DOHH2 (cell line): ENCODE results near the gene KRTAP12-3.

Experiments used
- H3F3A ChIP-seq: fragments of 200-600 bp; sonication (generic), shearing (Covaris generic); 2 replicates; pipeline ENCODE4 v1.6.0; 2016; ENCODE audit warnings: antibody characterized with exemption, mild to moderate bottlenecking; ENCODE audit not compliant: control insufficient read depth, insufficient read depth
- H3K27ac ChIP-seq: fragments of 200-600 bp; sonication (generic); 2 replicates; pipeline ENCODE4 v1.5.1; 2014; ENCODE audit warnings: low read depth, mild to moderate bottlenecking, low read length, moderate library complexity
- H3K27me3 ChIP-seq: fragments of 200-600 bp; sonication (generic); 2 replicates; pipeline ENCODE4 v1.6.1; 2014; ENCODE audit warnings: mild to moderate bottlenecking, low read length, mixed read lengths; ENCODE audit not compliant: control insufficient read depth
- H3K36me3 ChIP-seq: fragments of 200-600 bp; sonication (generic); 2 replicates; pipeline ENCODE4 v1.6.1; 2014; ENCODE audit warnings: mild to moderate bottlenecking, low read length, moderate library complexity, mixed read lengths; ENCODE audit not compliant: control insufficient read depth
- H3K4me1 ChIP-seq: fragments of 200-600 bp; sonication (generic); 2 replicates; pipeline ENCODE4 v1.6.1; 2014; ENCODE audit warnings: mild to moderate bottlenecking, low read length, mixed read lengths; ENCODE audit not compliant: control insufficient read depth
- H3K4me2 ChIP-seq: fragments of 200-600 bp; sonication (generic); 2 replicates; pipeline ENCODE4 v1.6.0; 2014; ENCODE audit warnings: mild to moderate bottlenecking, low read length, moderate library complexity
- H3K4me3 ChIP-seq: fragments of 200-600 bp; sonication (generic); 2 replicates; pipeline ENCODE4 v1.5.1; 2014; ENCODE audit warnings: mild to moderate bottlenecking, low read length, mixed read lengths
- H3K79me2 ChIP-seq: fragments of 200-600 bp; sonication (generic); 2 replicates; pipeline ENCODE4 v1.6.1; 2014; ENCODE audit warnings: mild to moderate bottlenecking, low read length, mixed read lengths; ENCODE audit not compliant: control insufficient read depth
- H3K9me2 ChIP-seq: fragments of 200-600 bp; sonication (generic); replicated peaks from 2 replicates; pipeline ENCODE4 v1.6.1; 2014; ENCODE audit warnings: mild to moderate bottlenecking, low read length, mixed read lengths; ENCODE audit not compliant: control insufficient read depth
- H3K9me3 ChIP-seq: fragments of 200-600 bp; sonication (generic); 2 replicates; pipeline ENCODE4 v1.6.1; 2014; ENCODE audit warnings: antibody characterized with exemption, low read length, mixed read lengths; ENCODE audit not compliant: control insufficient read depth, insufficient read depth
- H4K20me1 ChIP-seq: fragments of 200-600 bp; sonication (generic); 2 replicates; pipeline ENCODE4 v1.6.0; 2014; ENCODE audit warnings: low read depth, mild to moderate bottlenecking, antibody characterized with exemption, low read length, moderate library complexity; ENCODE audit not compliant: control insufficient read depth, insufficient read depth
- EZH2phosphoT487 ChIP-seq: fragments of 200-600 bp; sonication (generic); IDR thresholded peaks from 2 replicates; pipeline ENCODE4 v1.6.1; 2017; ENCODE audit warnings: borderline replicate concordance, mild to moderate bottlenecking, antibody characterized with exemption, low read length, moderate library complexity, mixed read lengths
- TF ChIP-seq, protein P1 (sequence below): fragments of 200-600 bp; sonication (generic); IDR thresholded peaks from one replicate; pipeline ENCODE4 v1.5.1; 2014; ENCODE audit warnings: antibody characterized with exemption, mild to moderate bottlenecking, low read depth, low read length; ENCODE audit not compliant: poor library complexity, severe bottlenecking

KRTAP12-3 gene

DNA sequence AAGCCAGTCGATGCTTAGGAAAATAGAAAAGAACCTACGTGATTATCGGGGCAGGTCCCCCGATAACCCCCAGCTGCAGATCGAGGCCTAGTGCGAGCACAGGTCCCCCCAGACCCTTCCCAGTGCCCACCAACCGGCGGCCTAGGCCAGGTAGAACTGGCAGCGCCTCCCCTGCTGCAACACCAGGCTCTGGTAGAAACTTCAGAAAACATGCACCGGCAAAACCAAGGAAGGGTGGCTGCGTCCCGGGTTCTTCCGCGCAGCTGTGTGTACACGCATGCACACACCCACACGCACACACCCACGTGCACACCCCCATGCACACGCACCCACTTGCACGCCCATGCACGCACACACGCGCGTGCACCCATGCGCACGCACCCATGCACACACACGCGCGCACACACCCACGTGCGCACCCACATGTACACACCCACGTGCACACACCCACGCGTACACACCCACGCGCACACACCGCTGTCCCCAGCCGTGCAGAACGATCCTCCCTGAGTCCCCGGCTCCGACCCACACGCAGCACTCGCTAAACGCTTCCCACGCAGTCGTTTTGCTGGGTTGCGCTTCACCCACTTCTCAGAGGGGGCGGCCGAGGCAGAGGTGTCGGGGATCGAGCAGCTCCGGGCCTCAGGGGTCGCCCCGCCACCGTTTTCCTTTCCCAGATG is 48.4 kb downstream of the KRTAP12-3 start:
- no peak overlapping the region for H3K4me3 ChIP-seq
- H3K4me2 ChIP-seq, result no peak overlapping the region
- H3K9me2 ChIP-seq, result no peaks in the 10 kb centered on the region
- no peaks in the 10 kb centered on the region for H3K36me3 ChIP-seq
- peaks cover 4% of the 10 kb centered on the region; the same call in 1 of the 2 replicates for H3K9me3 ChIP-seq
- no peaks in the 10 kb centered on the region for H3K79me2 ChIP-seq
- no peaks in the 10 kb centered on the region for H3K4me1 ChIP-seq
- no peaks in the 10 kb centered on the region for H4K20me1 ChIP-seq
- peaks cover 6% of the 10 kb centered on the region; the same call in 1 of the 2 replicates for H3K27me3 ChIP-seq
- TF ChIP-seq EZH2phosphoT487, result no peak
- TF ChIP-seq, protein P1, sequence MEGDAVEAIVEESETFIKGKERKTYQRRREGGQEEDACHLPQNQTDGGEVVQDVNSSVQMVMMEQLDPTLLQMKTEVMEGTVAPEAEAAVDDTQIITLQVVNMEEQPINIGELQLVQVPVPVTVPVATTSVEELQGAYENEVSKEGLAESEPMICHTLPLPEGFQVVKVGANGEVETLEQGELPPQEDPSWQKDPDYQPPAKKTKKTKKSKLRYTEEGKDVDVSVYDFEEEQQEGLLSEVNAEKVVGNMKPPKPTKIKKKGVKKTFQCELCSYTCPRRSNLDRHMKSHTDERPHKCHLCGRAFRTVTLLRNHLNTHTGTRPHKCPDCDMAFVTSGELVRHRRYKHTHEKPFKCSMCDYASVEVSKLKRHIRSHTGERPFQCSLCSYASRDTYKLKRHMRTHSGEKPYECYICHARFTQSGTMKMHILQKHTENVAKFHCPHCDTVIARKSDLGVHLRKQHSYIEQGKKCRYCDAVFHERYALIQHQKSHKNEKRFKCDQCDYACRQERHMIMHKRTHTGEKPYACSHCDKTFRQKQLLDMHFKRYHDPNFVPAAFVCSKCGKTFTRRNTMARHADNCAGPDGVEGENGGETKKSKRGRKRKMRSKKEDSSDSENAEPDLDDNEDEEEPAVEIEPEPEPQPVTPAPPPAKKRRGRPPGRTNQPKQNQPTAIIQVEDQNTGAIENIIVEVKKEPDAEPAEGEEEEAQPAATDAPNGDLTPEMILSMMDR, result no peak
- no peaks in the 10 kb centered on the region for H3F3A ChIP-seq
- H3K27ac ChIP-seq, result no peak overlapping the region

- H3K4me2 ChIP-seq, result no peak overlapping the region
- H3K9me3 ChIP-seq, result peaks cover 4% of the 10 kb centered on the region; the same call in 1 of the 2 replicates
- H3K36me3 ChIP-seq, result no peaks in the 10 kb centered on the region
- no peaks in the 10 kb centered on the region for H4K20me1 ChIP-seq
- H3K4me3 ChIP-seq, result no peak overlapping the region
- TF ChIP-seq, protein P1, result no peak
- no peak for TF ChIP-seq EZH2phosphoT487
- no peak overlapping the region for H3K27ac ChIP-seq
- H3K4me1 ChIP-seq, result no peaks in the 10 kb centered on the region
- H3F3A ChIP-seq, result no peaks in the 10 kb centered on the region
- no peaks in the 10 kb centered on the region for H3K79me2 ChIP-seq
- H3K9me2 ChIP-seq, result no peaks in the 10 kb centered on the region
- H3K27me3 ChIP-seq, result peaks cover 8% of the 10 kb centered on the region; the same call in 1 of the 2 replicates
Measured at GRCh38 chr21:44706706-44707581, 49.2 kb downstream of the KRTAP12-3 start.
